Iris pigment epithelial cell (primary cell): ENCODE data around the gene ATIC.

Source experiments
- DNase-seq: peaks from one replicate; pipeline ENCODE4 v3.0.0-alpha.2; 2011; ENCODE audit warnings: low read depth

The ATIC gene

DNA sequence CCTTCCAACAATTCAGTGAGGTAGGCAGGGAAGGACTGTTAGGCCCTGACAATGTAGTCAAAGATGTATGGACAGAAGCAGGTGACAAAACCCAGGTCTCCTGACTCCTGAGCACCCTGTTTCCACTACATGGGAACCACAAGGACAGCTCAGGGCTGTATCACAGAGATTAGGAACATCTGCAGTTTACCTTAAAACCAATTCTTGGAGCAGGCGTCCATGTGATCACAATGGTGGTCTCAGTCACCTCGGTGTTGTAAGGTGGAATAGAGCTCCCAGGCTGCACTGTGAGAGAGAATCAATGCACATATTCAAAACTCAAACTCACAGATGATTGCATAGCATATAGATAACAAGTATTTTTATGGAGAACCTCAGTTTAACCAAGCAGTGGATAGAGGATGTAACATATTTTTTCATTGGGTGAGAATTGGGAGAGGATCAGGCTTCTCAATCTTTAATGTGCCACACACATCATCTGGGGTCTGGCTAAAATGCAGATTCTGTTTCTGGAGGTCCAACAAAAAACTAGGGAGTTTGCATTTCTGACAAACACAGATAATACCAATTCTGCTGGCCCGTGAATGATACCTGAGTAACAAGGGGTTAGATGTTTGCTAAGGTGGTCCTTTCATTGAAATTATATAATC is 87.3 kb downstream of the ATIC start:
- no peak for DNase-seq
